Tibial nerve (tissue), 3 donors: Measurements from ENCODE around the gene ZNF705A.

Source experiments
- CTCF ChIP-seq, 5 experiments: fragments of 200-600 bp in 3 of 5; fragments of 450-650 bp in 2 of 5; sonication (generic) in 3 of 5; IDR thresholded peaks; one replicate each; pipeline ENCODE4 v1.5.1; 2016 to 2019; ENCODE audit warnings: antibody characterized with exemption in 5 of 5, mild to moderate bottlenecking in 3 of 5, moderate library complexity in 2 of 5
- POLR2A ChIP-seq, 2 donors: fragments of 450-650 bp; IDR thresholded peaks; one replicate each; pipeline ENCODE4 v1.6.1; 2017; ENCODE audit warnings: antibody characterized with exemption in 2 of 2, mild to moderate bottlenecking in 2 of 2, moderate library complexity in 2 of 2

GRCh38 chr12:8156416-8156815, 399 bp upstream of the ZNF705A start:
- no peak for TF ChIP-seq CTCF (IDR thresholded peaks at IDR 0.05)
- no peak for TF ChIP-seq POLR2A (IDR thresholded peaks at IDR 0.05)
